AG10803 (cell line): ENCODE results near the gene TMEM163.
"Not testable (repeated sequence)": the region's sequence is repeated elsewhere in the genome, so short reads cannot be mapped to it uniquely, and the experiment has no call there.

Experiments used
- DNase-seq: peaks from one replicate; pipeline ENCODE4 v3.0.0; 2010; ENCODE audit warnings: low read depth
- H3K4me3 ChIP-seq: 2 replicates; pipeline ENCODE4 v1.5.1; 2011; ENCODE audit warnings: mild to moderate bottlenecking, low read length, control low read depth
- TF ChIP-seq, protein P1 (sequence below): conservative IDR thresholded peaks from 2 replicates; pipeline ENCODE4 v1.5.1; 2011; ENCODE audit warnings: mild to moderate bottlenecking, low read length, control low read depth, inconsistent platforms

TMEM163 gene

DNA sequence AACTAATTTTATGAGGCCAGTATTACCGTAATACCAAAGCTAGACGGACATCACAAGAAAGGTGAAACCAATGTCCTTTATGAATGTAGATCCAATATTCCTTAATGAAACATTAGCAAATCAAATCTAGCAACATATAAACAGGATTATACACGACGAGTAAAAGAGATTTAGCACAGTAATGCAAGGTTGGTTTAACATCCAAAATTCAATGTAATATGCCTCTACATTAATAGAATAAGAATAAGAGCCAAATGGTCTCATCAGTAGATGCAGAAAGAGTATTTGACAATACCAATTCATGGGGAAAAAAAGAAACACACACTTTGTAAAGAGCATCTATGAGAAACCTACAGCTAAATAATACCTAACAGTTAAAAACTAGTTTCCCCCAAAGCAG is 99.5 kb downstream of the TMEM163 start:
- DNase-seq, result no peak
- no peak overlapping the region for H3K4me3 ChIP-seq
- TF ChIP-seq, protein P1, sequence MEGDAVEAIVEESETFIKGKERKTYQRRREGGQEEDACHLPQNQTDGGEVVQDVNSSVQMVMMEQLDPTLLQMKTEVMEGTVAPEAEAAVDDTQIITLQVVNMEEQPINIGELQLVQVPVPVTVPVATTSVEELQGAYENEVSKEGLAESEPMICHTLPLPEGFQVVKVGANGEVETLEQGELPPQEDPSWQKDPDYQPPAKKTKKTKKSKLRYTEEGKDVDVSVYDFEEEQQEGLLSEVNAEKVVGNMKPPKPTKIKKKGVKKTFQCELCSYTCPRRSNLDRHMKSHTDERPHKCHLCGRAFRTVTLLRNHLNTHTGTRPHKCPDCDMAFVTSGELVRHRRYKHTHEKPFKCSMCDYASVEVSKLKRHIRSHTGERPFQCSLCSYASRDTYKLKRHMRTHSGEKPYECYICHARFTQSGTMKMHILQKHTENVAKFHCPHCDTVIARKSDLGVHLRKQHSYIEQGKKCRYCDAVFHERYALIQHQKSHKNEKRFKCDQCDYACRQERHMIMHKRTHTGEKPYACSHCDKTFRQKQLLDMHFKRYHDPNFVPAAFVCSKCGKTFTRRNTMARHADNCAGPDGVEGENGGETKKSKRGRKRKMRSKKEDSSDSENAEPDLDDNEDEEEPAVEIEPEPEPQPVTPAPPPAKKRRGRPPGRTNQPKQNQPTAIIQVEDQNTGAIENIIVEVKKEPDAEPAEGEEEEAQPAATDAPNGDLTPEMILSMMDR, result no peak

DNA sequence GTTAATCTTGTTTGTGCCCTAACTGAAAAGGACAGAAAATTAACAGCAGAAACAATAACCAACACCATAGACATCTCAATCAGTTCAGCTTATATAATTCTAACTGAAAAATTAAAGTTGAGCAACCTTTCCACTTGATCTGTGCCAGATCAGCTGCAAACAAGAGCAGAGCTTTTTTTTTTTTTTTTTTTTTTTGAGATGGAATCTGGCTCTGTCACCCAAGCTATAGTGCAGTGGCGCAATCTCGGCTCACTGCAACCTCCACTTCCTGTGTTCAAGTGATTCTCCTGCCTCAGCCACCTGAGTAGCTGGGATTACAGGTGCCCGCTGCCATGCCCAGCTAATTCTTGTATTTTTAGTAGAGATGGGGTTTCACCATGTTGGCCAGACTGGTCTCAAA is 103.3 kb downstream of the TMEM163 start:
- H3K4me3 ChIP-seq, DNase-seq: not testable (repeated sequence)

DNA sequence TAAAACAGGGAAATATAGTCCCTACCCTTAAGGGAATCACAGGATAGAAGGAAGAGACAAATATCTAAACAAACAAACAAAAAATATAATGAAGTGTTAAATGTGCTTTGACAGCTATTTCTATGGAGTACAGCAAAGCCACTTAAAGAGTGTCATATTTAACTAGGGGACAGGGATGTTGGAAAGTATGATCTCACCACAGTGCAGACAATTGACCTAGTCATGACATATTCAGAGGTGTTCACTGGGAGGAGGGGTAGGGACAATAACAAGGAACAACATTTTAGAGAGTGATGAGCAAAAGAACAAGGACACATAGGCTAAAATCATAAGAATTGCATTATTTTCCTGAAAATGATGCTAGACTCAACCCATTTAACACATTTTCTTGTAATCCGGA is 107.5 kb downstream of the TMEM163 start:
- TF ChIP-seq, protein P1, result no peak
- no peak for DNase-seq
- no peak overlapping the region for H3K4me3 ChIP-seq

DNA sequence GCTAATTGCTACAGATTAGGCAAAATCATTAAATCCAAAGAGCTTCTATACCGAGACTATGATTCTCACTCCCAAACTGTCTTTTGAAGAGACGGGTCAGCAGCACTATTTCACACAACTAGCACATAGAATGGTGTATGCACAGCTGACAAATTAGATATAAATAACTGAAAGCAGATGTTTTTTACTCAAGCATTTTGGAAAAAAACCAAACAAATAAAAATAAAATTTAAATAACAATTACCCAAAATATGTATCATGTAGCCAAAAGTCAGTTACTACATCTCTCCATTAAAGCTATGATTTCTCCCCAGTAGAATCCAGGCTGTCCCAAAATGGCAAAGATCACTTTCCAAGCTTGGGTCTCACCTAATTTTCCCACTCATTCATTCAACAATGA is 107.9 kb downstream of the TMEM163 start:
- H3K4me3 ChIP-seq, result no peak overlapping the region
- no peak for DNase-seq
- TF ChIP-seq, protein P1, result no peak

DNA sequence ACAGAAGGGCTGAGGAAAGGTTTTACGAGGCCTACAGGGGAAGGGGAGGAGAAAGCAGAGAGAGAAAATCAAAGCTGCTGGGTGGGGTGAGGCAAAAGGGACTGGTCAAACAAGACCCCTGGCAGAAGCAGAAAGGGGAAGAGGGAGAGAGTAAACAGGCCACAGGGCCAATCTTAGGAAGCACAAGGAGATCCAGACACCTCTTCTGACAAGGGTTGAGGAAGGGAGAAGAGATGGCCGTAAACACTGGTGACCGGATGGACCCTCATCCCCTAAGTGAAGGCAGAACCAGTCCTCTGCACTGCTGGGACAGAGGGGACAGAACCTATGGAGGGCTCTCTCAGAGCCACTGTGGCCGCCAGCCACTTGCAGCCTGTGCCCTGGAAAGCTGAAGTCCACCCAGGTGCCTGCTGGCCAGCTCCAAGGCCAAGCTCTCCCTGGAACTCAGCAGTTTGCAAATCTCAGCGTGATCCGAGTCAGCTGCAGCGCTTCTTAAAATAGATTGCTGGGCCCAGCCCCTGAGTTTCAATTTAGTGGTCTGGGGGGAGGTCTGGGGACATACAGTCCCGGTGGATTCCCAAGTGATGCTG is 108.8 kb downstream of the TMEM163 start:
- H3K4me3 ChIP-seq, result no peak overlapping the region
- TF ChIP-seq, protein P1, result no peak
- no peak for DNase-seq

DNA sequence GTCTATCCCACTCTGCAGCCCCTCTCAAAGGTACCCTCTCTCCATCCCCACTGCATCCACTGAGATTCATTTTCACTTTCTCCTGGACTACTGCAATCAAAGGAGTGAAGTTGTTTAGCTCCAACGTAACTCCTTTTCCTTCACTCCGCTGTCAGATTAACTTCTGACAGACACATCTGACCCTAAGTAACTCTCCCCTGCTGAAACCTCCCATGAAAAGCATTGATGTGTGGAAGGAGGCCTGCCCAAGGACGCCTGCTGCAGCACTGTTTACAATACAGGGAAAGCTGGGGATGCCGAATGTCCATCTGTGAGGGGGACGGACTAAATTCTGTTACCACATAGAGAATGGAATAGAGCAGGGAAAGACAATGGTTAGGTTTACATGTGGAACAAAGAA is 114.8 kb downstream of the TMEM163 start:
- TF ChIP-seq, protein P1, result no peak
- DNase-seq, result no peak
- H3K4me3 ChIP-seq, result no peak overlapping the region

DNA sequence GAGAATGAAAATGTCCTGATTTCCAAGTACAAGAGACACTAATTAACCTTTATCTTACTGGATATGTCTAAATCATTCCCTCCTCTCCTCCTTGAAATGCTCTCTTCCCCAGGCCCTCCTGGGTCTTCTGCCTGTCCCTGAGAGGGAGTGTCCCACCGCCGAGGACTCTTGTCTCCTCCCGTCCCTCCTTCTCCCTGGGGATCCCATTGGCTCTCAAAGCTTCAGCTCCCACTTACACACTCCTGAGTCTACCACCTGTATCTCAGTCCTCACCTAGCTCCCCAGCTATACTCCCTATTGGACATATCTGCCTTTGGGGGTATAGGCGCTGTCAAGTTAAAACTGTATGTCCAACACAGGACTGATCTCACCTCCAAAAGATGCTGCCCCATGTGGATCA is 116.1 kb downstream of the TMEM163 start:
- no peak for DNase-seq
- no peak overlapping the region for H3K4me3 ChIP-seq
- TF ChIP-seq, protein P1, result no peak

DNA sequence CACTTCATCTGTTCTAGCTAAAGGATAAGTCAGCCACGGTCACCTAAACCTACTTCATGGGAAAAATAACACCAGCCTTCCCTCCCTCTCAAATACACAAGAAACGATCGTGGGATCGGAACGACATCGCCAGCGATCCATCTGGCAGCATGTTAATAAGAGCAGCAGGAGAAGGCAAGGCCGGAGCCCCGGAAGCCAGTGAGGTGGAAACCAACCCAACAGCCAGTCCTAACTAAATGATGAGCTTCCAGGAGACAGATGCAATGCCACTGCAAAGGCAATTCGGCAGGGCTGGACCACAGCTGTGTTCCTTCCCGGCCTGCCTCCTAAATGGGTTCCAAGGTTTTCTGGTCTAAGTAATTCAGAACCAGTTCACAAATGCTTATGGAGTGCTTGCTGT is 117.5 kb downstream of the TMEM163 start:
- DNase-seq, result no peak
- no peak overlapping the region for H3K4me3 ChIP-seq
- TF ChIP-seq, protein P1, result no peak
